ENCODE results near the gene CRACR2A.

CRACR2A gene

DNA sequence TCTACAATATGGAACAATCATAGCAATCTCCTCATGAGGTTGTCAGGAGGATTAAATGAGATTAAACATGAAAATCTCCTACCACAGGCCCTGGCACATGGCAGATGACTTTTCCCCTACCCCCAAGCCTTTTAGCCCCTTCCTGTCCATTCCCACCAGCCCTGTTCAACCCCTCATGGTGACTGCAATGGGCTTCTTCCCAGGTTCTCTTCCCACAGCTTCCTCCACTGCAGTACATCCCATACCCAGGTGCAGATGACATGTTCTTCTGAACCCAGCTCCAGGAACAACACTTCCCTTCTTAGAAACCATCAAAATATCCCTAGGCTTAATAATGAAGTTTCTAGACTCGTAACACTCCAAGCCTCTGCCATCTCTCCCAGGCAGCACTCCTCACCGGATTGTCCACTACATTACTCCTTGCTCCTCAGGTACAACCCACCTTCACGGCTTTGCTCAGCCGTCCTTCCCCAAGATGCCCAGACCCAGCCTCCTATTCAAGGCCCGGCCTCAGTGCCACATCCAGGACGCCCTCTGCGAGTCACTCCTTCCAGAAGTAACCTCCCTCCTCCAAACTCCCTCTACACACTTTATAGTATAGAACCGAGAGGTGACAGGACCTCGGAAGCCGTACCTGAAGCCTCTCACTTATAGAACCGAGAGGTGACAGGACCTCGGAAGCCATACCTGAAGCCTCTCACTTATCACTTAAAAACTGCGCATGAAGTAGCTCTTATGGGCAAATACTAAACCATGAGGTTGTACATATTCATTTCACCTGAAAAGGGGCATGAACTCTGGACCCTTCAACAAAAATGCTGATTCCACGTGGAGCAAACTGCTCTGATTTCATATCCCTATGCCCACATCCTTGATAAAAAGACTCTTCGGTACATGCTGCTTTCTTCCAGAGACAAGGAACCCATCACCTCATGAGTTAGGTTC lies 1.5 kb downstream of the CRACR2A start:
- no peak for DNase-seq

DNA sequence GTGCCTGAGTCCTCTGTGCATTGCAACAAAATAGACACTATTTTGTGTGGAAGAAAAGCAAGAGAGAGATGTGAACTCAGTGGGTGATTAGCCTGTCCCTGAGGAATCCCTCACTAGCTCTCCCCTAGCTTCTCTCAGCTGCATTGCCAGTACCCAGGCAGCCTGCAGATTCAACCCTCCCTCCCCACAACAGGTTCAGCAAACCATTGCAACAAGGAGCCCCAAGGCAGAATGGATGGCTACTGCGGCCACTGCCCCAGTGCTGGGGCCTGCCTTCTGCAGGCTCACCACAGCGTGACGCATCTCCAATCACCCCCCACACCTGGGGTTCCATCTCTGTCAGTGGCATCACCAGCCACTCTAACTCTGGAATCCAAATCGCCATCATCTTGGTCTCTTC lies 2.3 kb downstream of the CRACR2A start:
- DNase-seq = no peak

- no peak for DNase-seq
Observed at GRCh38 chr12:3748620-3749019, 4.3 kb downstream of the CRACR2A start.

GRCh38 chr12:3747976-3748619 lies 4.8 kb downstream of the CRACR2A start:
- no peak for DNase-seq

GRCh38 chr12:3747543-3747942 lies 5.4 kb downstream of the CRACR2A start:
- DNase-seq = no peak

- DNase-seq = no peak
Observed at GRCh38 chr12:3746758-3747157, 6.2 kb downstream of the CRACR2A start.

- DNase-seq = no peak
Observed at GRCh38 chr12:3745152-3745551, 7.8 kb downstream of the CRACR2A start.

DNA sequence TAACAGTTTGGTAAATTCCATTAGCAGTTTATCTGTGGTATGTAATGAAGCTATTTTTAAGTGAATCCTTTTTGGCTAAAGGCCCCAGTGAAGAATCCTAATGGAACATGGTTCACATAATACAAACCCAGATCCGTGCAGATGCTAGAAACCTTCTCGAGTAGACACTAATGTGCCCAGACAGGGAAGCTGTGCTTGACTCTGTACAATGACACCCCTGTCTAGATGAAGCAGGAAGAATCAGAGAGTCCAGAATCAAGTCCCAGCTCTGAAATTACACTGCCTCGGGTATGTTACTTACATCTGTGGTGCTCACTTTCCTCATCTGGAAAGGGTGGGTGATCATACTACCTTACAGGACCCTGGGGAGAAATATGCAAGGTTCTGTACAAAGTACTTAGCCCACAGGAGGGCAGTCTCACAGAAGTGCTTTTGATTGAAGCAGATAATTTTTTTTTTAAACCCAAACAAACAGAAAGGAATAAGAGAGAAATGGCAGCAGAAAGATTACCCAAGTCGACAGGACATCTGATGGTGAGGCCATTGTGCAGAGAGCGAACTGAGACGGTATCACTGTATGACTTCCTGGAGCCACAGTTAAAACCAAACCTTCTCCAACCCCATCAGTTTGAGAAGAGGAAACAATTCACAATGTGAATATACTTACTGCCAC lies 8.5 kb downstream of the CRACR2A start:
- no peak for DNase-seq

DNA sequence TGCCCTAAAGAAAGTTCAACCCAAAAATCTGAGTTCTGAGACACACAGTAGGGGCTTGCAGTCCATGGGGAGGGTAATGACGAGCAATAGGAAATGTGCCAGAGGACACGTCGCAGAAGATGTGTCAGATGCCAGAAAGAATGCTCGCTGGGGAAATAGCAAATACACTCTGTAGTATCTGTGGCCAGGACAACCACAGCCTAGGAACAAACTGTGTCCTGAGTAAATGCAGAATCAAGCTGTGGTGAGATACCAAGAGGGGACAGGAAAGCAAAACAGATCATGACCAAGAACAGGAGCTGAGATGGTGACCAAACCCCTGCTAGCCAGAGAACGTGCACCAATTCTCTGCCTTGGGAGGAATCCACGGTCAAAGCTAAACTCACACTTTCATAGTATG lies 9.1 kb downstream of the CRACR2A start:
- no peak for DNase-seq

DNA sequence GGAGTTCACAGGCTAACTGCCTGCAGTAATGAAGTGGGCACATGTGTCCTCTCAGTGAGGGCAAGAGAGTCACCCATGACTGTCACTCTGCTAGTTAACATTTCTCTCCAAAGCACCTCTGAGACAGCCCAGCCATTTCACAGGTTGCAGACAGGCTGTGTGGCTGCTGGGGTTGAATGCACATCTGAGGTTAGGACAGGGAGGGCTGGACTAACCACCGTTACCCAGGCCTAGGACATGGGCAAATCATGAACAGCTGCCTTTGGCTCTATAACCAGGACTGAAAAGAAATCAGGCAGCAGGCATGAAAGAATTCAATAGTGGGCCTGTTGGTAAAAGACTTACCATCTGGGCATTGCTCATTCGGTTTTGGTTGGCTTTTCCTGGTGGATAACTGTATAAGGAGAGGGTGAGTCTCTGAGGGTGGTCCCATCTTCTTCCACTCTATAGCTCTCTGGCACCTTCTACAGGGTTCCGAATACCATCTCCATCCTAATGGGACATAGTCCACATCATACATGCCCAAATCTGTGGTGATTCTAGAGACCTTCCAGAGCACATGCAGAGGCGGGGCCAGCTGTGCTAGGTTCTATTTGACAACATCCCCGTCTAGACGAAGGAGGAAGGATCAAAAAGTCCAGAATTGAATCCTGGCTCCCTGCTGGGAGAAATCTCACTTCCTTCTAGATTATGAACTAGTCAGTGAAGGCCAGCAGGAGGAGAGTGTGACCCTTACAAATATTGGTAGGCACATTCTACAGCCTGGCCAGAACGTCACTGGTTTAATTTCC lies 10.8 kb downstream of the CRACR2A start:
- DNase-seq = no peak

- no peak for DNase-seq
Observed at GRCh38 chr12:3740480-3741231, 12.3 kb downstream of the CRACR2A start.

DNA sequence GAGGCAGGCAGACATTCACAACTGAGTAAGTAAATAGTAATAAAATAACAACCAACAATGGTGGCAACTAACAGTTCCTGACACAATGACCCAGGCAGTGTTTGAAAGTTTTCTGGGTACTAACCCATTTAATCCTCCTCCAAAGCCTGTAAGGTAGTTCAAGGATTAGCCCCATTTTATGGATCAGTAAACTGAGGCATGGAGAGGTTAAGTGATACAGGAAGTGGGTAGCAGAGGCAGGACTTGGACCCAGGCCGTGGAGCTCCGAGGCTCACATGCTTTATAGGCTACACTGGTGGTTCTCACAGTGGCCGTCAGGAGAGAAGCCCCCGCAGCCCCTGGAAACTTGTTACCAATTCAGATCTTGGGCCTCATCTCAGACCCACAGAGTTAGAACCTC lies 17.5 kb downstream of the CRACR2A start:
- DNase-seq = no peak

DNA sequence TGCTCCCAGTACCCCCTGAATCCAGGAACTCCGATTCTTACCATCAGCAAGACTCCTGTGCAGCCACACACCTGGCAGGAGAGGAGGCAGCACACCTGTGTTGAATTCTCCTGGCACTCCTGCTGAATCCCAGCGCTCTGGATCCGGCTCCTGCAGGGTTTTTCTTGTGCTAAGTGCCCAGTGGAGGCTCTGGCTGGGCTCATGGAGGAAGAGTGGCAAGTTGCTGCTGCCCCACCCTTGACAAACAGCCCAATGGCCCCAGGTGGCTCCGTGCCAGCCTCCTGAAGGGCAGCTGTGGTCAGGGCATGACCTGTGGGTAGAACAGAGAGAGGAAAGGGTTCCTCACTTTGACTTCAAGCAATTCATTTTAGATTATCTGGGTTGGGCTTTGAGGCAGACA lies 20.0 kb downstream of the CRACR2A start:
- no peak for DNase-seq

- no peak for DNase-seq
Observed at GRCh38 chr12:3730111-3730510, 22.8 kb downstream of the CRACR2A start.

DNA sequence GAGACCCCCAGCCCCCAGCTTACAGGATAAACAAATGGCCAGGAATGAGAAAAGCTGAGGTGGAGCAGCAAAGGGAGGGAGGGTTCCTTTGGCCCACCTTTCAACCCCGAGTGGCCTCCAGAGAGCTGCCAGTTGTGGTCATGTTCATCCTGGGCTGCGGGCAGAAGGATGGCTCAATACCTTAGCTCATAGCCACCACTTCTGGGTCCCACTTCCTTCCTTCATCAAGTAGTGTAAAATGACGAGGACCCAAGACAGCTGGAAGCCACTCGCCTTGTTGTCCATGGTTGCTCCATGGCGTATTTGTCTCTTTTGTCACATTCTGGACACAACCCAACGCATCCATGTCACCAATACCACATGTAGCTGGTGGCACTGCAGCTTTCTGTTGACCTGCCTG lies 24.2 kb downstream of the CRACR2A start:
- DNase-seq = peak; percentile 33 to 39

DNA sequence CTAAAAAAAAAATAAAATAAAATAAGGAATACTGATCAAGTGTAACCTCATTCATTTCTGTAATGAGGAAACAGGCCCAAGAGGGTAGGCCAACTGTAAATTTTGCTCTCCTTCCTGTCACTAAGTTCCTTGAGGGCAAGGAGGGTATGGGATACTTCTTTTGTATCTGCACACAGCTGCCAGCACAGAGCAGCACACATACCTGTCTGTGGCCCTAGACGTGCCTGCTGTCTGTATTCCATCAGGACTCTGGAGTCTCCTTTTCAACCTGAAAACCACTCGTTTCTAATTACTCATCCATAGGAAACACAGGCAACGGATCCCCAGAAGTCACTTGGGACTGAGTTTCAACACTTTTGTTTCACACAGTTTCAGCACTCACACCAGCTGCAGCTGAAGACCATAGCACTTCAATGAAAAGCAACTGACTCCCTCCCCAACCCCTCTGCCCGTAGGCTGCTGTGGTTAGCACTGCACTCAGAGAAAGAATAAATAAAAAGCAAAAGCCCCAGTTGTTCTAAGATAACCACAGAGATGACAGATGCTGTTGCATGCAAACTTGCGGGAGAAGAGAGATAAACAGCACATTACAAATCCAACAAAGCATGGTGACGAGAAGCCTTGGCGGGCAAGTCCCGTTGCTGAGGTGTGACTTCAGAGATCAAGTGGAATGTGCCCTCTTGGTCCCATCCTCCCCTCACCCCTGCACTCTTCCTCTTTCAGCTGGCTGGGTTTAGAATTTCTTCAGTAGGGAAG lies 24.9 kb downstream of the CRACR2A start:
- DNase-seq = peak; percentile 18 to 32

- no peak for DNase-seq
Observed at GRCh38 chr12:3727354-3727753, 25.6 kb downstream of the CRACR2A start.

GRCh38 chr12:3726456-3726855 lies 26.5 kb downstream of the CRACR2A start:
- DNase-seq = no peak

- no peak for DNase-seq
Observed at GRCh38 chr12:3725388-3726115, 27.4 kb downstream of the CRACR2A start.

- DNase-seq = no peak
Observed at GRCh38 chr12:3723916-3724805, 28.7 kb downstream of the CRACR2A start.
